ENCODE results near the gene KRTAP12-3.

KRTAP12-3 gene

DNA sequence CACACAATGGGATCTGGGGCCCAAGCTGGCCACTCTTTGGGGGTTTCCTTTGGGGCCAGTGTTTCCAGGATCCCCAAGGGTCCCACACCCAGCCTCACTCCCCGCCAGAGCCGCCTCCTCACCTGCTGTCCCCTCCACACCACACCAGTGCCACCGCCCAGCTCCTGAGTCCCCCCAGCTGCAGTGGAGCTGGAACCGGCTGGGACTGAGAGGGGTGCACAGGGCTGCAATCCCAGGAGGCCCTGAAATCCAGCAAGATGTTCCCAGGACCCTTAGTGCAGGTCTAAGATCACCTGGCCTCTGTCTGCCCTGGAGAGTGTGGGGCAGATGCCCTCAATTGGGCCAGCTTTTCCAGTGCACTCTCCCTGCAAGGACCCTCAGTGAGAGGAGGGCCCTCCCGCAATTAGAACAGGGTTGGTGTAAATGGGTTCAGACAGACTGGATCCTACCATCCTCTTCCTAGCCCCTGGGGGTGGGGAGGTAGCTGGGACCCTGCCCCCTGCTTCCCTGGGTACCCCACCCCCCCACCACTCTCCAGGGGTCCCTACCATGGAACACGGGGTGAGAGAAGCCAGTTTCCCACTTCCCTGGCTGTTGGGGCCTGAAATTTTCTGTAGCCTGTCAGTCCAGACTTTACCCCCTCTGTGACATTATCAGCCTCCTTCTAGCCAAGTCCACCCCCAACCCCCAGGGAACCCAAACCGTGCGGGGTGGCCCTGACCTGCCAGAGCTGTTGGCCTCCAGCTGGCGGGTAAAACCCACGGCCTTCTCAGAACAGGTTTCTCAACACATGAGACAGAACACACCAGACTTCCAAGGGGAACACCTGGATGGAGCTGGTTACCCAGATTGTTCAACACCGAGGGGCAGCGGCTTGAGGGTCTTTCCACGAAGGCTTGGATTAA is 46.3 kb downstream of the KRTAP12-3 start:
- peak; percentile 58 for DNase-seq

DNA sequence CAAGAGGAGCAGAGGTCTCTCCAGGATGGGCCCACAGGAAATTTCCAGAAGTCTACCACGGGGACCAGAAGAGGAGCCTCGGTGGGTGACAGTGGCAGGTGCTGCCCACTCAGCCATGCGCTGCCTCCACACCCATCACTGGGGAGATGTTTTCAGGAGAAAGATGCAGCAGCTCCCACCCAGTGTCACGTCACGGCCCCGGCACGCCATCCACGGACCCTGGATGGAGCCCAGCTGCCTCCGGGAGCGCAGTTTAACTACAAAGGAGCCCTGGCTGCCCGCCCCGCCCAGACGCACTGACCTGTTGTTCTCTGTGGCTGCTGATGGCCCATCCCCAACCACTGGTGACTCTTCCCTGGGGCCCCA is 46.9 kb downstream of the KRTAP12-3 start:
- peak; percentile 53 for DNase-seq

DNA sequence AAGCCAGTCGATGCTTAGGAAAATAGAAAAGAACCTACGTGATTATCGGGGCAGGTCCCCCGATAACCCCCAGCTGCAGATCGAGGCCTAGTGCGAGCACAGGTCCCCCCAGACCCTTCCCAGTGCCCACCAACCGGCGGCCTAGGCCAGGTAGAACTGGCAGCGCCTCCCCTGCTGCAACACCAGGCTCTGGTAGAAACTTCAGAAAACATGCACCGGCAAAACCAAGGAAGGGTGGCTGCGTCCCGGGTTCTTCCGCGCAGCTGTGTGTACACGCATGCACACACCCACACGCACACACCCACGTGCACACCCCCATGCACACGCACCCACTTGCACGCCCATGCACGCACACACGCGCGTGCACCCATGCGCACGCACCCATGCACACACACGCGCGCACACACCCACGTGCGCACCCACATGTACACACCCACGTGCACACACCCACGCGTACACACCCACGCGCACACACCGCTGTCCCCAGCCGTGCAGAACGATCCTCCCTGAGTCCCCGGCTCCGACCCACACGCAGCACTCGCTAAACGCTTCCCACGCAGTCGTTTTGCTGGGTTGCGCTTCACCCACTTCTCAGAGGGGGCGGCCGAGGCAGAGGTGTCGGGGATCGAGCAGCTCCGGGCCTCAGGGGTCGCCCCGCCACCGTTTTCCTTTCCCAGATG is 48.4 kb downstream of the KRTAP12-3 start:
- peak; percentile 47 for DNase-seq

GRCh38 chr21:44706706-44707581 is 49.2 kb downstream of the KRTAP12-3 start:
- peak; percentile 53 for DNase-seq

Data from activated effector memory CD4-positive, alpha-beta T cell treated with anti-CD3 and anti-CD28 coated beads, Interleukin-2, amount 50 U/mL, for 16 hours (primary cell).